ENCODE results near the gene TP53I11. TPM values are rescaled to one million over a fixed set of nuclear protein-coding genes. Genes with fewer than 3 reads are reported as not detected.

TP53I11 gene
- total and polyA plus RNA-seq, 8 donors = 12.4 to 155 (median 27.3) TPM

GRCh38 chr11:44943118-44943517 lies 7.6 kb downstream of the TP53I11 start:
- WGBS, 5 donors = 29 to 49% (median 37%) methylated on average over 7 of the region's 7 CpGs
- H3K4me3 ChIP-seq = no peak overlapping the region
- H3K27me3 ChIP-seq = no peaks in the 10 kb centered on the region
- peak overlapping the region in 1 of 5 donors; percentile 32 for H3K27ac ChIP-seq
- peaks cover 13 to 68% (median 41%) of the 10 kb centered on the region in 4 donors for H3K4me1 ChIP-seq
- DNase-seq = peak; percentile 44 to 73
- intact Hi-C loops (cut with DNase I; ENCODE audit: low total_unique reads) = no loop called here
- peaks cover 0 to 13% (median 5%) of the 10 kb centered on the region in 4 donors for H3K36me3 ChIP-seq
- TF ChIP-seq CTCF (IDR thresholded peaks at IDR 0.05) = no peak
- TF ChIP-seq POLR2AphosphoS5 (IDR thresholded peaks at IDR 0.05) = no peak
- TF ChIP-seq EP300 (IDR thresholded peaks at IDR 0.05) = no peak
- no peak for TF ChIP-seq POLR2A (IDR thresholded peaks at IDR 0.05)
- H3K9me3 ChIP-seq = no peaks in the 10 kb centered on the region

GRCh38 chr11:44942029-44942955 lies 8.4 kb downstream of the TP53I11 start:
- no peak for TF ChIP-seq POLR2AphosphoS5 (IDR thresholded peaks at IDR 0.05)
- TF ChIP-seq POLR2A (IDR thresholded peaks at IDR 0.05) = no peak
- no peak for DNase-seq
- Histone ChIP-seq H3K4me3 (no peak overlapping the region), H3K27ac (no peak overlapping the region), H3K27me3 (no peaks in the 10 kb centered on the region), H3K36me3 (peaks cover 0 to 17% (median 12%) of the 10 kb centered on the region in 4 donors), H3K4me1 (peaks cover 13 to 66% (median 37%) of the 10 kb centered on the region in 4 donors), H3K9me3 (no peaks in the 10 kb centered on the region)
- intact Hi-C loops (cut with DNase I; ENCODE audit: low total_unique reads) = no loop called here
- 83 to 94% (median 89%) methylated on average over 10 of the region's 10 CpGs for WGBS, 5 donors

- Histone ChIP-seq H3K4me3 (no peak overlapping the region), H3K4me1 (peaks cover 13 to 65% (median 41%) of the 10 kb centered on the region in 4 donors), H3K27me3 (no peaks in the 10 kb centered on the region), H3K9me3 (no peaks in the 10 kb centered on the region), H3K36me3 (peaks cover 0 to 18% (median 17%) of the 10 kb centered on the region in 4 donors), H3K27ac (peak overlapping the region in 1 of 5 donors; percentile 54)
- no peak for TF ChIP-seq EP300 (IDR thresholded peaks at IDR 0.05)
- TF ChIP-seq POLR2A (IDR thresholded peaks at IDR 0.05) = no peak
- no peak for TF ChIP-seq CTCF (IDR thresholded peaks at IDR 0.05)
- TF ChIP-seq POLR2AphosphoS5 (IDR thresholded peaks at IDR 0.05) = no peak
- intact Hi-C loops (cut with DNase I; ENCODE audit: low total_unique reads) = no loop called here
- 55 to 73% (median 69%) methylated on average over 10 to 12 of the region's 12 CpGs for WGBS, 5 donors
- DNase-seq = no peak
Observed at GRCh38 chr11:44941259-44942021, 9.2 kb downstream of the TP53I11 start.

- Histone ChIP-seq H3K27ac (peak overlapping the region in 1 of 5 donors; percentile 54), H3K4me3 (no peak overlapping the region), H3K4me1 (peaks cover 13 to 65% (median 42%) of the 10 kb centered on the region in 4 donors), H3K9me3 (no peaks in the 10 kb centered on the region), H3K27me3 (no peaks in the 10 kb centered on the region), H3K36me3 (peaks cover 0 to 21% (median 13%) of the 10 kb centered on the region in 4 donors)
- intact Hi-C loops (cut with DNase I; ENCODE audit: low total_unique reads) = no loop called here
- DNase-seq = no peak
- TF ChIP-seq POLR2A (IDR thresholded peaks at IDR 0.05) (no peak), CTCF (IDR thresholded peaks at IDR 0.05) (no peak), POLR2AphosphoS5 (IDR thresholded peaks at IDR 0.05) (no peak), EP300 (IDR thresholded peaks at IDR 0.05) (no peak)
- 93 to 95% (median 93%) methylated on average over 9 of the region's 9 CpGs for WGBS, 5 donors
Observed at GRCh38 chr11:44940835-44941234, 9.8 kb downstream of the TP53I11 start.

Data from stomach (tissue), 9 donors.